Islet precursor cell (in vitro differentiated cells): ENCODE data around the gene TRIM62.

ENCODE experiments used
- DNase-seq: peaks from one replicate; pipeline ENCODE4 v3.0.0-alpha.2; 2018

The TRIM62 gene

GRCh38 chr1:33181921-33182341 is at the start of gene TRIM62:
TSS of gene TRIM62 (minus strand) at chr1:33182043. CDS start at chr1:33181432, 611 bp downstream.
- peak; percentile 92 for DNase-seq

- DNase-seq = no peak
Measured at GRCh38 chr1:33231166-33231565, 49.3 kb upstream of the TRIM62 start.

DNA sequence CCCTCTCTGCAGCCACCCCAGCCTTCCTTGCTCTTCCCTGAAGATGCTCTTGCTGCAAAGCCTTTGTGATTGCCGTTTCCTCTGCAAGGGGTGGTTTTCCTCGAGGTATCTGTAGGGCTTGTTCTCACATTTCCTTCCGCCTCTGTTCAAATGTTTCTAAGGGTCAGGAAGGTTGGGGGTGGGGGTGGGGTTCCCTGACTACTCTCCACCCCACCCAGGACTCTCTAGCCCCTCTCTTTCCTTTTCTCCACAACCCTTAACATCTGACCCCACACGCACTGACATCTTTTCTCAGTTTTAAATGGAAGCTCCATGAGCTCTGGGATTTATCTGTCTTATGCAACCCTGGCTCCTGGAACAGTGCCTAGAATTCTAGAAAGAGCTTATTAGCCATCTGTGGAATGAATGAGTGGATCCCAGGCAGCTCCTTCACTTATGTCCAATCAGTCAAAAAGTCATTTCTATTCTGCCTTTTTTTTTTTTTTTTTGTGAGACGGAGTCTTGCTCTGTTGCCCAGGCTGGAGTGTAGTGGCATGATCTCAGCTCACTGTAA is 47.2 kb upstream of the TRIM62 start:
- DNase-seq = no peak

DNA sequence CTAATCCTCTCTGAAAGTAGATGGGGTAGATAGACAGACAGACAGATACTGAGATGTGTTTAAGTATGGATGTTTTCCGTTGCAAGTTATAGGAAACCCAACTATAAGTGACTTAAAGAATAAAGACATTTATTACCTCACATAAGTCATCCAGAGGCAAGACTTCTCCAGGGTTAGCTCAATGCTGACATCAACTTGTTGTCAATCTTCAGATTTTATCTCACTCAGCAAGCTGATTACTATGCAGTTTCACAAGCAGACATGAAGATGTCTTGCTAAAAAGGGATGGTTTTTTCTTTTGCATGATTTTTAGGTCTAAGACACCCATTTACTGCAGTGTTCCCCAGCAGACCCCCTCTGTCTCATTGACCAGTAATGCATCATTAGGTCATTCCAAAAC is 43.7 kb upstream of the TRIM62 start:
- DNase-seq = no peak

- no peak for DNase-seq
Measured at GRCh38 chr1:33224166-33224707, 42.4 kb upstream of the TRIM62 start.

GRCh38 chr1:33222381-33222780 is 40.5 kb upstream of the TRIM62 start:
- no peak for DNase-seq

DNA sequence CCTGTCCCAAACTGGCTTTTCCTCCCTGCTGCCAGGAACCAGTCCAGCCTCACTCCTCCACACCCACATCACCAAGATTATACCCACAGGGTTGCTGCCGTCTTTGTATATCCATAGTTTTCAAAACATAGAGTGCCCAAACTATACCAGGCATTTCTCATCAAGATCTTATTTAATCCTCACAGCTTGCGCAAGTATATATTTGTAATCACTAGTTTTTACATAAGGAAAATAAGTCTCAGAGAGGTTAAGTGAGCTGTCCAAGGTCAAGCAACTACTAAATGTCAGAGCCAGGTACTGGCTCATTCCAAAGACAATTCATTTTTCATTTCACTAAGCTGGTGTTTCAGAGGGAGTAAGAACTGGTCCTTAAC is 39.5 kb upstream of the TRIM62 start:
- no peak for DNase-seq

- DNase-seq = peak; percentile 76
Measured at GRCh38 chr1:33220676-33221384, 39.0 kb upstream of the TRIM62 start.

- peak; percentile 94 for DNase-seq
Measured at GRCh38 chr1:33219886-33220661, 38.2 kb upstream of the TRIM62 start.

GRCh38 chr1:33211972-33212371 is 30.1 kb upstream of the TRIM62 start:
- no peak for DNase-seq

GRCh38 chr1:33206340-33206739 is 24.5 kb upstream of the TRIM62 start:
- DNase-seq = no peak

DNA sequence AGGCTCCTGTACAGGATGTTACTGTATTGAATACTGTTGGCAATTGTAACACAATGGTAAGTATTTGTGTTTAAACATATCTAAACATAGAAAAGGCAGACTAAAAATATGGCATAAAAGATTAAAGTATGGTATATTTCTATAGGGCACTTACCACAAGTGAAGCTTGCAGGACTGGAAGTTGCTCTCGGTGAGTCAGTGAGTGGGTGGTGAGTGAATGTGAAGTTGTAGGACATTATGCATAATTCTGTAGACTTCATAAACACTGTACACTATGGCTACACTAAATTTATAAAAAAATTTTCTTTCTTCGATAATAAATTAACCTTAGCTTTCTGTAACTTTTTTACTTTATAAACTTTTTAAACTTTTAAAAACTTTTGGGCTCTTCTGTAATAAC is 13.7 kb upstream of the TRIM62 start:
- no peak for DNase-seq

GRCh38 chr1:33191731-33192275 is 10.0 kb upstream of the TRIM62 start:
- no peak for DNase-seq

DNA sequence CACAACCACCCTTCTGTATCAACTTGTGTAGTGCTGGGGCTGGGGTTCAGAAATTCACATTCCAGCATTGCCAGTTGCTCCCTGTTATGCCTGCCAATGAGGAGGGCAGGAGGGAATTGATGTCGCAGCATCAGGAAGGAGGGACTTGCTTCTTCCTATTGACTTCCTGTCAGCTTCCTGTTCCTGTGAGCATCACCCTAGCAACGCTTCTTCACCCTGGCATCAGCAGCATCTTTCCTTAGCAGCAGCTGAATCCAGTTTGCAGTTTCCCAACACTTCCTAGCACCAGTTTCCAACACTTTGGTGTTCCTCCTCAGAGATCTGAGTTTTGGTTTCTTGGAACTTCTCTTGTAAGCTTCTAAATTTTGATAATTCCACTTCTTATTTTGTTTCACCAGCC is 8.9 kb upstream of the TRIM62 start:
- no peak for DNase-seq

GRCh38 chr1:33188572-33189275 is 6.9 kb upstream of the TRIM62 start:
- peak; percentile 78 for DNase-seq

DNA sequence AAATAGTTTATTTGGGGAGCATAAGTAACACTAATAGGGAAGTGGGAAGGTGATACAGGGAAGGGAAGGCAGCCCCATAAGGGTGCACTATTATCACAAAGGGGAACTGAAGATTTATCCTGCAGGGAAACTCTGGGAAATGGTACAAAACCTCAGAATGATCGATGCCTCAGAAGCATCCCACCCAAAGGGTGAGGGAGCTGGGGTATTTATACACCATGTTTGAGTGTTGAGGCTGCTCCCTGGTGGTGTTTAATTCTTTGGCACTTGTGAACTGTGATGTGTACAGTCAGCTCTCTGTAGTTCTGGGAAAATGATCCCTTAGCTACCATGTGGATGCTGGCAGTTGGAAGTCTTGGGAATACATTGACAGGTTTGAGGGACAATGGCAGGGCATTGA is 5.1 kb upstream of the TRIM62 start:
- no peak for DNase-seq

DNA sequence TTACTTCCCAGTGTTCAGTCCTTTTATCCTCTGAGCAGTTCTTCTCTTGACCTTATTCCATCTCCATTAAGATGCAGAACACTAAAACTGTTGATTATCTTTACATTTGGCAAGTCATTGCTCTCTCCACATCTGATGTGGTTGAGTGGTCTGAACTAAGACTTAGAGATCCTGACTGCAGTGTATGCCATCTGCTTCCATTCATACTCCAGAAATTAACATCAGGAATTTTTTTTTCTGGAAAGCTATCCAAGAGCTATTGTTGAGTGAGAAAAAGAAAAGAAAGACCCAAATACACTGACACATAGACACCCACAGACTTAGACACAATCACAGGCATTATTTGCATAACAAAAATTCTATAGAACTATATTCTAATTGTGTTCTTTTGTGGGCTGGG is 3.7 kb upstream of the TRIM62 start:
- DNase-seq = no peak

DNA sequence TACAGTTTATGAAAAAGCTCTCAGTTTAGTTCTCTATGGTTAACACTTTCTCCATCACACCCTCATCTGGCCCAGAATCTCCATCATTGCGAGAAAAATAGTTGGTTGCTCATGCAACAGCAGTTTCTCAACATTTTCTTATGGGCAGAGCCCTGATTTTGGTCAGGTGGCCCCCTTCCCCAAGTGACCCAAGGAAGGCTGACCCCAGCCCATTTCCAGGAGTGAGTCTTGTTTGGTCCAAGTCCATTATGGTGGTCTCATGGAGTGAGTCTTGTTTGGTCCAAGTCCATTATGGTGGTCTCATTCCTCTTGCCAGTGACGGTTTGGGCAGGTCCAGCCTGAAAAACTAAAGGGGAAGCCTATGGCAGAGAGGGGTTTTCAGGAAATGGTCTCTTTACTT is 1.5 kb upstream of the TRIM62 start:
- DNase-seq = no peak

DNA sequence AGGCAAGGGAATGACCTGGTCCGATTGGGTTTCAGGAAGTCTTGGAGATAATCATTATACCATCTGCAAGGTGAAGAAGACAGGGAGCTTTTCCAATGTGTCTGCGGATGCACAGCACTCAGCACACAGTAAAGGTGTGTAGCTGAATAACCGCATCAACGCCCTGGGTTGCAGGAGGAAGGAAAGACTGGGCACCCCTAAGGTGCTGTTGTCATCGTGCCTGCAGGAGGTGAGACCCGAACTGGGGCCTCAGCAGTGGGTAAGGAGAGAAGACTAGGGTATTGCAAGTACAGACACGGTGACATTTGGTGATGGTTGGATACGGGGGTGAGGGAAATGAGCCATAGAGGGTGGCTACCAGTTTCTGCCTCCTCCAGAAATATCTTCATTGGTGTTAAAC is 1.1 kb upstream of the TRIM62 start:
- DNase-seq = no peak

- no peak for DNase-seq
Measured at GRCh38 chr1:33182401-33182841, 578 bp upstream of the TRIM62 start.

GRCh38 chr1:33180911-33181890 is 642 bp downstream of the TRIM62 start:
- DNase-seq = peak; percentile 97
